Heart left ventricle (tissue), 13 donors: ENCODE results near the gene SSC5D.

Experiments
- CTCF ChIP-seq, 12 donors: fragments of 200-600 bp; sonication (generic) in 4 of 12; IDR thresholded peaks; one replicate each; pipeline versions ENCODE4 v1.5.0 to v1.8.0; 2018 to 2022; ENCODE audit warnings: antibody characterized with exemption in 12 of 12, mild to moderate bottlenecking in 5 of 12
- POLR2A ChIP-seq, 2 donors: fragments of 450-650 bp; IDR thresholded peaks; one replicate each; pipeline ENCODE4 v1.6.1; 2017; ENCODE audit warnings: antibody characterized with exemption in 2 of 2, mild to moderate bottlenecking in 2 of 2, moderate library complexity in 2 of 2
- donor health status: ischemic (EF 13 %, LVEDD 7.1; RV severe dilation, severe dysfunction).
- donor health status: DM: no; HTN: yes; CAD: no.
- donor health status: DM: no; HTN: no; CAD: no.
- donor health status: ischemic (EF 25% LVEDD 6.9; RV normal size, moderate dysfunction).
- donor health status: ischemic (EF 25% LVEDD 5.7; RV mildly dilated, moderate dysfunction).
- donor health status: ischemic (EF 35%, LVEDD 5.7; RV mildly dilated, moderate dysfunction).
- donor health status: nonischemic (EF 11% LVEDD 7.7; RV severe dilation, severe dysfunction).
- donor health status: DM: yes; HTN: yes; CAD: no.
- donor health status: PGD.
- donor health status: ischemic (EF 29% LVEDD 5.4; RV normal size, mild dysfunction).
- donor health status: nonischemic (EF 23%, LVEDD 6.1; RV moderate dilation, normal function).

- TF ChIP-seq CTCF (IDR thresholded peaks at IDR 0.05) (no peak), POLR2A (IDR thresholded peaks at IDR 0.05) (no peak)
Observed at GRCh38 chr19:55464039-55464661, 24.1 kb upstream of the SSC5D start.
